HG02763 (cell line): Measurements from ENCODE around the gene NR2F1.

Experiments
- ATAC-seq: cut with Tn5 transposase; IDR thresholded peaks from one replicate; pipeline ENCODE4 v1.9.1; 2021; ENCODE audit warnings: mild to moderate bottlenecking, moderate library complexity; ENCODE audit not compliant: unreplicated experiment

NR2F1 gene

GRCh38 chr5:93577854-93578812 is 4.9 kb upstream of the NR2F1 start:
- no peak for ATAC-seq

- ATAC-seq = no peak
These were observed 4.0 kb upstream of the NR2F1 start for GRCh38 chr5:93578813-93579691.

- ATAC-seq = no peak
These were observed 3.3 kb upstream of the NR2F1 start for GRCh38 chr5:93579692-93580062.

GRCh38 chr5:93580063-93580926 is 2.7 kb upstream of the NR2F1 start:
- no peak for ATAC-seq

GRCh38 chr5:93580927-93581445 is 2.0 kb upstream of the NR2F1 start, which contains the start of gene NR2F1-AS1:
TSS of gene NR2F1-AS1 (minus strand) at chr5:93581219.
- peak; percentile 31 for ATAC-seq

GRCh38 chr5:93582167-93582462 is 907 bp upstream of the NR2F1 start:
- no peak for ATAC-seq

- ATAC-seq = no peak
These were observed 381 bp downstream of the NR2F1 start for GRCh38 chr5:93583439-93583767.

GRCh38 chr5:93583768-93584595 is 960 bp downstream of the NR2F1 start:
- ATAC-seq = no peak

- no peak for ATAC-seq
These were observed 1.6 kb downstream of the NR2F1 start for GRCh38 chr5:93584596-93585040.

- no peak for ATAC-seq
These were observed 2.2 kb downstream of the NR2F1 start for GRCh38 chr5:93585041-93585766.

GRCh38 chr5:93585767-93586385 is 2.9 kb downstream of the NR2F1 start:
- no peak for ATAC-seq

- no peak for ATAC-seq
These were observed 3.9 kb downstream of the NR2F1 start for GRCh38 chr5:93586736-93587596.

- no peak for ATAC-seq
These were observed 4.8 kb downstream of the NR2F1 start for GRCh38 chr5:93587597-93588351.

GRCh38 chr5:93588352-93589151 is 5.5 kb downstream of the NR2F1 start:
- no peak for ATAC-seq

GRCh38 chr5:93589152-93589828 is 6.3 kb downstream of the NR2F1 start:
- ATAC-seq = no peak

- ATAC-seq = no peak
These were observed 6.8 kb downstream of the NR2F1 start for GRCh38 chr5:93589829-93590215.
